HL-60 (cell line): ENCODE measurements around the gene SLC26A1.

Source experiments
- DNase-seq, 2 experiments: peaks; one replicate each; pipeline ENCODE4 v3.0.0-alpha.2; 2010 to 2020; ENCODE audit warnings: low read depth in 1 of 2, low spot score in 1 of 2
- H3K27ac ChIP-seq: fragments of 250-450 bp; sonication (Bioruptor Pico); replicated peaks from 2 replicates; pipeline ENCODE4 v1.5.1; 2020; ENCODE audit warnings: mild to moderate bottlenecking, moderate library complexity
- H3K27me3 ChIP-seq: fragments of 250-450 bp; sonication (Bioruptor Pico); 2 replicates; pipeline ENCODE4 v1.5.1; 2021; ENCODE audit warnings: mild to moderate bottlenecking, moderate library complexity; ENCODE audit not compliant: insufficient read depth, poor library complexity, severe bottlenecking
- H3K4me3 ChIP-seq: replicated peaks from 2 replicates; pipeline ENCODE4 v1.5.1; 2011; ENCODE audit warnings: mild to moderate bottlenecking, control low read depth, low read length; ENCODE audit not compliant: insufficient read depth
- CTCF ChIP-seq: IDR thresholded peaks from one replicate; pipeline ENCODE4 v1.5.1; 2011; ENCODE audit warnings: low read length, control low read depth, inconsistent platforms; ENCODE audit not compliant: insufficient read depth
- GABPA ChIP-seq: IDR thresholded peaks from 2 replicates; pipeline ENCODE4 v1.6.1; 2012; ENCODE audit warnings: low read depth
- POLR2AphosphoS5 ChIP-seq: IDR thresholded peaks from 2 replicates; pipeline ENCODE4 v1.6.1; 2012; ENCODE audit warnings: low read depth
- SPI1 ChIP-seq: IDR thresholded peaks from 2 replicates; pipeline ENCODE4 v1.6.1; 2012; ENCODE audit warnings: low read depth, mild to moderate bottlenecking, borderline replicate concordance
- TF ChIP-seq, protein P1 (sequence below): IDR thresholded peaks from 2 replicates; pipeline ENCODE4 v1.6.1; 2012; ENCODE audit warnings: low read depth; ENCODE audit not compliant: insufficient replicate concordance

SLC26A1 gene

GRCh38 chr4:1009542-1010394, 16.6 kb upstream of the SLC26A1 start:
- TF ChIP-seq SPI1 = no peak
- TF ChIP-seq GABPA = no peak
- no peak for TF ChIP-seq POLR2AphosphoS5
- TF ChIP-seq, protein P1, sequence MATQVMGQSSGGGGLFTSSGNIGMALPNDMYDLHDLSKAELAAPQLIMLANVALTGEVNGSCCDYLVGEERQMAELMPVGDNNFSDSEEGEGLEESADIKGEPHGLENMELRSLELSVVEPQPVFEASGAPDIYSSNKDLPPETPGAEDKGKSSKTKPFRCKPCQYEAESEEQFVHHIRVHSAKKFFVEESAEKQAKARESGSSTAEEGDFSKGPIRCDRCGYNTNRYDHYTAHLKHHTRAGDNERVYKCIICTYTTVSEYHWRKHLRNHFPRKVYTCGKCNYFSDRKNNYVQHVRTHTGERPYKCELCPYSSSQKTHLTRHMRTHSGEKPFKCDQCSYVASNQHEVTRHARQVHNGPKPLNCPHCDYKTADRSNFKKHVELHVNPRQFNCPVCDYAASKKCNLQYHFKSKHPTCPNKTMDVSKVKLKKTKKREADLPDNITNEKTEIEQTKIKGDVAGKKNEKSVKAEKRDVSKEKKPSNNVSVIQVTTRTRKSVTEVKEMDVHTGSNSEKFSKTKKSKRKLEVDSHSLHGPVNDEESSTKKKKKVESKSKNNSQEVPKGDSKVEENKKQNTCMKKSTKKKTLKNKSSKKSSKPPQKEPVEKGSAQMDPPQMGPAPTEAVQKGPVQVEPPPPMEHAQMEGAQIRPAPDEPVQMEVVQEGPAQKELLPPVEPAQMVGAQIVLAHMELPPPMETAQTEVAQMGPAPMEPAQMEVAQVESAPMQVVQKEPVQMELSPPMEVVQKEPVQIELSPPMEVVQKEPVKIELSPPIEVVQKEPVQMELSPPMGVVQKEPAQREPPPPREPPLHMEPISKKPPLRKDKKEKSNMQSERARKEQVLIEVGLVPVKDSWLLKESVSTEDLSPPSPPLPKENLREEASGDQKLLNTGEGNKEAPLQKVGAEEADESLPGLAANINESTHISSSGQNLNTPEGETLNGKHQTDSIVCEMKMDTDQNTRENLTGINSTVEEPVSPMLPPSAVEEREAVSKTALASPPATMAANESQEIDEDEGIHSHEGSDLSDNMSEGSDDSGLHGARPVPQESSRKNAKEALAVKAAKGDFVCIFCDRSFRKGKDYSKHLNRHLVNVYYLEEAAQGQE = no peak
- no peak for TF ChIP-seq CTCF
- H3K27me3 ChIP-seq = peaks cover 14% of the 10 kb centered on the region
- DNase-seq = peak in 1 of 2 experiments; percentile 38
- peak overlapping the region; percentile 56 for H3K4me3 ChIP-seq
- peak overlapping the region; percentile 34 for H3K27ac ChIP-seq

DNA sequence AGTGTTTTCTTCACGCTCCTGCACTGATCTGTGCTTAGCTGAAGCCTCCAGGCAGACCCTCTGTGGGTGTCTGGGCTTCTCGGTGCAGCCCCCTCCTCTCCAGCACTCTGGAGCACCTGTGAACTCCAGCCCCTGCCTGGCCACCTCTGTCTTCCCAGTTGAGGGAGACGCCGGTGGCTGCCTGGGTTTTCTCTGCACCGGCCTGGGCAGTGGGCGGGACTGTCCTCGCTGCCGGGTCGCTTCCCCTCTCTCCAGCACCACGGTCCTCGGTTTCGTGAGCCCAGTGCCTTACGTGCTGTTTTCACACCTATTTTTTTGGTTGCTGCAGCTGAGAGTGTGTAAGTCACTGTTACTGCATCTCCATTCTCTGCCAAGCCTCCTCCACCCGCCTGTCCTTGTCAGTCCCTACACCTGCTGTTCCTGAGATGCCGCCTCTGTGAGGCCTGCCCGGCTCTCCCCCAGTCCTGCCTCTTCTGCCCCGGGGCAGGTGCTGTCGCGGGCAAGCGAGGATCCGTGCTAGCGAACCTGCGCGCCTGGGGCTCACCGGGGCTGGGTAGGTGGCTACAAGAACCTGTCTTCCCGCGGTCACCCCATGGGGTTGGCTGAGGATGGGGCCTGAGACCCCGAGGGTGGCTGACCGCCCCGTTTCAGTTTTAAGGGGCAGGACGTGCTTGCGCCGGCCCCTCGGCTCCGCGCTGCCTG, 15.8 kb upstream of the SLC26A1 start:
- no peak for TF ChIP-seq POLR2AphosphoS5
- TF ChIP-seq GABPA = no peak
- TF ChIP-seq, protein P1 = no peak
- TF ChIP-seq CTCF = no peak
- no peak for TF ChIP-seq SPI1
- H3K27me3 ChIP-seq = peaks cover 17% of the 10 kb centered on the region
- H3K4me3 ChIP-seq = peak overlapping the region; percentile 56
- H3K27ac ChIP-seq = no peak overlapping the region
- DNase-seq = peak in 1 of 2 experiments; percentile 20

DNA sequence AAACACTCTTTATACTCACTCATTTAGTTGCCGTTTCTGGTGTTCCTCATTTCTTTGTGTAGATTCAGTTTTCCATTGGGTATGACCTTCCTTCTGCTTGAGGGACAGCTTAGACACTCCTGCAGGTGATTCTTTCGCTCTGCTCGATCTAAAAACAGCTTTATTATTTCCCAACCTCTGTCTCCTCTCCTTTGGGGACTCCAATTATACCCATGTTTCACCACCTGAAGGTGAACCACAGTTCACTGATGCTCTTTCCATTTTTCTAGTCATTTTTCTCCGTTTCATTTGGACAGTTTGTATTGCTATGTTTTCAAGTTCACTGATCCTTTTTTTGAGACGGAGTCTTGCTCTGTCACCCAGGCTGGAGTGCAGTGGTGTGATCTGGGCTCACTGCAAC, 13.7 kb upstream of the SLC26A1 start:
- Histone ChIP-seq H3K4me3 (no peak overlapping the region), H3K27me3 (peaks cover 29% of the 10 kb centered on the region), H3K27ac (no peak overlapping the region)
- no peak for TF ChIP-seq SPI1
- no peak for TF ChIP-seq CTCF
- TF ChIP-seq, protein P1 = no peak
- no peak for TF ChIP-seq POLR2AphosphoS5
- no peak for TF ChIP-seq GABPA
- DNase-seq = no peak
